Stimulated activated CD8-positive, alpha-beta memory T cell treated with anti-CD3 and anti-CD28 coated beads, Interleukin-15, amount 100 ng/mL, for 24 hours (primary cell): ENCODE data around the gene HMX2.
"Not testable (repeated sequence)": the region's sequence is repeated elsewhere in the genome, so short reads cannot be mapped to it uniquely, and the experiment has no call there.

Experiments used
- DNase-seq: peaks from one replicate; pipeline ENCODE4 v3.0.0-alpha.2; 2020; ENCODE audit warnings: low read depth

Gene HMX2

GRCh38 chr10:123151737-123152135 is 3.8 kb downstream of the HMX2 start:
- DNase-seq, result no peak

DNA sequence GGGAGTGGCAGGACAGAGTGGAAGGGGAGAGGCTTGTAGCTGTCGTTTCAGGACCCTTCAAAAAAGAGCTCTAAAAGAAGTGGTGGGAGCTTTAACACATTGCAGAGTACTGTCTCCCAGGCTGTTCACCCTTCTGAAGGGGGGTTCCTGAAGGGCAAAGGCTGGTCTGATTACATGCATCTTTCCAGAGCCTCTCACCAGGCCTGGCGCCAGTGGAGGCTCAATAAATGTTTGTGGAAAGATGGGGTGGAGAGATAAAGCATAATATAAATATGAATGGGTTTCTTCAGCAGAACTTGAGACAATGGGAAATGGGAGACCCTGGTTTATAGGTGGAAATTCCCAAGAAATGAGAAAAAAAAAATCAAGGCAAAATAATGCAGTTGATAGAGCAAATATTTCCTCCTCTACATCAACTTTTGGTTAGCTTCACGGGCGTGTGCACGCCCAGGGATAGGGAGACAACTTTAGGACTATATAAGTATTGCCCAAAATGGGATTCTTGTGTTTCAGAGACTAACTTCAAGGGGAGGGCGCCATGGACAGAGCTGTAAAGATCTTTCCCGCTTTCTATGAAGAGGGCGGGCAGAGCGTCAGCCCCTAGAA is 5.7 kb downstream of the HMX2 start:
- no peak for DNase-seq

GRCh38 chr10:123154092-123154710 is 6.3 kb downstream of the HMX2 start, which contains the start of gene BUB3:
Gene BUB3, plus strand, starts transcription at chr10:123154402. Its CDS starts 516 bp downstream, at chr10:123154918.
- DNase-seq, result peak; percentile 72

- no peak for DNase-seq
Observed at GRCh38 chr10:123154711-123155505, 7.0 kb downstream of the HMX2 start.

DNA sequence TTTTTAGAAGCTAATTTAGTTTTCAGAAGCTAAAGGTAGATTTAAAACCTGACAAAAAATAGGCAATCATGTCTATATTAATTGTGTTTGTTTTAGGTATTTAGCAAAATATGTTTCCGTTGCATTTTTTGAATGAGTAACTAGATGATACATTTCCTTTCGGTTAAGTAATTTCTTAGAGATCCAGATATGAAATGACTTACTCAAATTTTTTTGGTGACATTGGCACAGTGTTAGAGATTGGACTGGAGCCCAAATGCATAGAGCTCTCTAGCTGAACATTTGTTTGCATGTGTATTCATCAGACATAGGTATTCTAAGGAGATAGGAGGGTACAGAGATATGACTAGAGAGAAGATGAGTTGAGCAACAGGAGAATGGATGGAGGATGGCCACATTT is 8.1 kb downstream of the HMX2 start:
- DNase-seq, result no peak

DNA sequence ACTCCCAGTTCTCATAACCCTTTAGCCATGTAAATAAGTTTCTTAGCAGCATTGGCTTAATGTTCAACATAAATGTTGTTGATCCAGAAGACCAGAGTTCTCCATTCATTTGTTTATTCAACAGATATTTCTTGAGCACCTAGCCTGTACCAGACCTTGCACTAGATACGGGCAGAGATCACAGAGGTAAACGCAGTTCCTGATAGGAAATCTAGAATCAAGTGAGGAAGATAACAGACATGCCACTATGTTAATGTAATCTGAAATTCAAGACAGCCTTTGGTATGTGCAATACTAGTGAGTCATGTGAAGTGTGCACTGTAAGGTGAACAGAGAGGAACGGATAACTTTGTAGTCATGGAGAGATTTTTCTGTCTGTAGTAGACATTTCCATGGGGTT is 9.3 kb downstream of the HMX2 start:
- no peak for DNase-seq

GRCh38 chr10:123158682-123159081 is 10.7 kb downstream of the HMX2 start:
- no peak for DNase-seq

GRCh38 chr10:123160311-123160980 is 12.5 kb downstream of the HMX2 start:
- DNase-seq, result no peak

DNA sequence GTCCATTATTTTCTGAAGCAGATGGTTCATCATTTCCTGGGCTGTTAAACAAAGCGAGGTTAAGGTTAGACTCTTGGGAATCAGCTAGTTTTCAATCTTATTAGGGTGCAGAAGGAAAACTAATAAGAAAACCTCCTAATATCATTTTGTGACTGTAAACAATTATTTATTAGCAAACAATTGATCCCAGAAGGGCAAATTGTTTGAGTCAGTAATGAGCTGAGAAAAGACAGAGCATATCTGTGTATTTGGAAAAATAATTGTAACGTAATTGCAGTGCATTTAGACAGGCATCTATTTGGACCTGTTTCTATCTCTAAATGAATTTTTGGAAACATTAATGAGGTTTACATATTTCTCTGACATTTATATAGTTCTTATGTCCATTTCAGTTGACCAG is 16.4 kb downstream of the HMX2 start:
- DNase-seq, result no peak

DNA sequence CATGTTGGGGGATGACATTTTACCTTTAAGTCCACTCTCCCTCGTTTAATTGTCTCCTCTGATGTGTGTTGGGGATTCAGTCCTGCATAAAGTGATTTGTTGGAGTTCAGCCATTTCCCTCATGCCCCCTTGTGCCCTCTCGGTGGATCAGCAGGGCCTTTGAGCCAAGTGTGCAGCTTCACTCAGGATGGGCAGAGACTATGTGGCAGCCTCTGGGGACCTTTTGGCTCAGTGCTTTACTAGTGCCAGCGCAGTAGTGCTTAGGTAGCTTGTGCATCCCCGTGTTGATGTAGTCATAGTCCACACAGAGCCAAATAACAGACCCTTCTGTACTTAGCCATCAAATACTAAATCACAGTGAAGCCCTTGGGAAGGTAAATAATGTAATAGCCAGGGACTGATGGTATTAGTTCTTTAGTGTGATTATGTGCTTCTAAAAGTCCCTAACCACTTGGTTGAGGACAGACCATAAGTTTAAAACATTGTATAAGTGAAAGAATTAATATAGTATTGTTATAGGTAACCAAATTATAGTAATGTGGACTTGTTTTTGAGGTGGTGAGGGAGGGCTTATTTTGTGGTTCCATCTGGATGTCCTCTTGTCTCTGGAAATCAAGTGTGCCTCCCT is 17.6 kb downstream of the HMX2 start:
- DNase-seq, result no peak

DNA sequence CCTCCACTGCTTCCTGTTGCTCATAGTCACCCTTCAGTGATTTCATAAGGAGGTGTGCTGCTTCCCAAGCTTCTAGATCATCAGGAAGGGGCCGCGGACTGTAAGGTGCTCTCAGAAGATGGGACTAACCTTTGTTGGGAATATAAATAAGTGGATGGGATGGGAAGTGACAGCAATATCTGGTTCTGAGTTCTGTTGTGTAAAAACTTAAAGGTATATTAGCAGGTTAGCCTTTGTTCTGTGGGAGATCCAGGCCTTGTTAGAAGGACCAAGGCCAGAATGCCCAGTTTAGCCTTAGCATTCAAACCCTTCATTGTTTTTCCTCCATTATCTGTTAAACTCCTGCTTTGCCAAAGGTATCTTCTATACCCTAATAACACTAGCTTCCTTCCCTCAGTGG is 18.7 kb downstream of the HMX2 start:
- DNase-seq, result no peak

GRCh38 chr10:123170961-123171360 is 23.0 kb downstream of the HMX2 start:
- DNase-seq, result no peak

GRCh38 chr10:123171616-123172015 is 23.7 kb downstream of the HMX2 start:
- DNase-seq, result not testable (repeated sequence)

GRCh38 chr10:123175389-123176387 is 27.8 kb downstream of the HMX2 start:
- DNase-seq, result no peak

DNA sequence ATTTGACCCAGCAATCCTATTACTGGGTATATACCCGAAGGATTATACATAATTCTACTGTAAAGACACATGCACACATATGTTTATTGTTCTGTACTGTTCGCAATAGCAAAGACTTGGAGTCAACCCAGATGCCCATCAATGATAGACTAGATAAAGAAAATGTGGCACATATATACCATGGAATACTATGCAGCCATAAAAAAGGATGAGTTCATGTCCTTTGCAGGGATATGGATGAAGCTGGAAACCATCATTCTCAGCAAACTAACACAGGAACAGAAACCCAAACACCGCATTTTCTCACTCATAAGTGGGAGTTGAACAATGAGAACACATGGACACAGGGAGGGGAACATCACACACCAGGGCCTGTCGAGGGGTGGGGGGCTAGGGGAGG is 30.5 kb downstream of the HMX2 start:
- DNase-seq, result not testable (repeated sequence)

GRCh38 chr10:123180101-123181090 is 32.5 kb downstream of the HMX2 start:
- DNase-seq, result no peak

DNA sequence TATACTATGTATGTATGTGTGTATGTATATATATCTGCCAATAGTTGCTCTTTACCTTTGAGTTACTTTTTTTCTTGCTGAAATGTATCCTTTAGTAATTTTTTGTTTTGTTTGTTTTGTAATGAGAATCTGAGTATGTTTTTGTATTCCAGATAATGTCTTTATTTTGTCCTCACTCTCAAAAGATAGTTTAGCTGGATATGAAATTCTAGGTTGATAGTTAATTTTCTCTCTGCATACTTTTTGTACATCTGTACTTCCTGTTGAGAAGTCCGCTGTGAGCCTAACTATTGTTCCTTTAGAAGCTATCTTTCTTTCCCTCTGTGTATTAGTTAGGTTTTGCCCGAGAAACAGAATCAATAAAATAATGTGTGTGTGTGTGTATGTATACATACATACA is 35.8 kb downstream of the HMX2 start:
- no peak for DNase-seq

GRCh38 chr10:123187781-123188180 is 39.8 kb downstream of the HMX2 start:
- no peak for DNase-seq

DNA sequence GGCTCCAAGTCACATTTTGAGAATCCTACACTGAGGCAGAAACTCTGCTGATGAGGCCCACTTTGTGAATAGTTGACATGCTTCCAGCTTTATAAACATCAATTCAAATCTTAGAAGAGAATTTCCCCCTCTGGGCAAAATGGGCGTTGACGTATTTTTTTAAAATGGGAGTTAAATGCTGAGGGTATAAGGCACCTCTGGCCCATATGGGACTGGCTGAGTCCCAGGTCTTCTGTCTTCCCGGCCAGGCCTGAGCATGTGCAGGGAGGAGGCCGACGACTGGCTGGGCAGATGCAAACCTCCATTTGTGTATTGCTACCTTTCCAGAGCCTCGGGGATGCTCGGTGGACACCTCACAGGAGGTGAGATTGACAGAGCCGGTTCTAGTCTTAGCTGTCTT is 44.0 kb downstream of the HMX2 start:
- DNase-seq, result no peak

GRCh38 chr10:123194056-123194455 is 46.1 kb downstream of the HMX2 start:
- no peak for DNase-seq
